ENCODE measurements around the gene MRPS31.
A peak's percentile ranks its signal among the peaks of the same experiment; 100 is the strongest.

The MRPS31 gene

GRCh38 chr13:40814803-40815202, 43.8 kb upstream of the MRPS31 start:
- no peak overlapping the region for H3K27ac ChIP-seq (ENCODE audit: low read length)
- no peaks in the 10 kb centered on the region for H4K20me1 ChIP-seq (ENCODE audit: insufficient read depth, low read length)
- H3K9ac ChIP-seq (ENCODE audit: low read length) = no peak overlapping the region
- H3K9me2 ChIP-seq (replicated peaks; ENCODE audit: insufficient read depth, low read length) = no peaks in the 10 kb centered on the region
- no peaks in the 10 kb centered on the region for H3K36me3 ChIP-seq (replicated peaks; ENCODE audit: insufficient read depth, low read length)
- H3K9me3 ChIP-seq (replicated peaks; ENCODE audit: insufficient read depth, low read length) = no peaks in the 10 kb centered on the region
- no peaks in the 10 kb centered on the region for H3K79me2 ChIP-seq (ENCODE audit: low read length)
- no peak for DNase-seq
- no peak overlapping the region for H3K4me3 ChIP-seq (ENCODE audit: low read length)
- H3K4me2 ChIP-seq (ENCODE audit: low read depth, low read length) = no peak overlapping the region
- no peak overlapping the region for H2AFZ ChIP-seq (ENCODE audit: low read length)
- TF ChIP-seq EZH2phosphoT487 (IDR thresholded peaks at IDR 0.05; ENCODE audit: low read length) (no peak), CTCF (IDR thresholded peaks at IDR 0.05; ENCODE audit: low read length) (no peak), EZH2 (optimal IDR thresholded peaks at IDR 0.05; ENCODE audit: low read depth, low read length) (no peak)
- H3K4me1 ChIP-seq (ENCODE audit: low read length) = peaks cover 10% of the 10 kb centered on the region
- H3K27me3 ChIP-seq (replicated peaks; ENCODE audit: insufficient read depth, low read length) = no peaks in the 10 kb centered on the region
- H3F3A ChIP-seq (ENCODE audit: insufficient read depth, low read length) = 0 out of 2 replicates have a peak, but pooled peaks cover 3% of the 10 kb centered on the region

GRCh38 chr13:40813667-40814454, 42.9 kb upstream of the MRPS31 start:
- Histone ChIP-seq H3K27me3 (replicated peaks; ENCODE audit: insufficient read depth, low read length) (no peaks in the 10 kb centered on the region), H2AFZ (ENCODE audit: low read length) (peak overlapping the region; percentile 35; the same call in 1 of the 2 replicates), H3K9me2 (replicated peaks; ENCODE audit: insufficient read depth, low read length) (no peaks in the 10 kb centered on the region), H3K4me3 (ENCODE audit: low read length) (no peak overlapping the region), H3K9me3 (replicated peaks; ENCODE audit: insufficient read depth, low read length) (no peaks in the 10 kb centered on the region), H4K20me1 (ENCODE audit: insufficient read depth, low read length) (no peaks in the 10 kb centered on the region), H3K36me3 (replicated peaks; ENCODE audit: insufficient read depth, low read length) (no peaks in the 10 kb centered on the region), H3K4me1 (ENCODE audit: low read length) (peaks cover 10% of the 10 kb centered on the region), H3K4me2 (ENCODE audit: low read depth, low read length) (no peak overlapping the region), H3K9ac (ENCODE audit: low read length) (no peak overlapping the region), H3K27ac (ENCODE audit: low read length) (peak overlapping the region; percentile 54), H3K79me2 (ENCODE audit: low read length) (no peaks in the 10 kb centered on the region), H3F3A (ENCODE audit: insufficient read depth, low read length) (0 out of 2 replicates have a peak, but pooled peaks cover 3% of the 10 kb centered on the region)
- TF ChIP-seq EZH2 (optimal IDR thresholded peaks at IDR 0.05; ENCODE audit: low read depth, low read length) = no peak
- TF ChIP-seq CTCF (IDR thresholded peaks at IDR 0.05; ENCODE audit: low read length) = peak; percentile 55
- peak; percentile 47 for DNase-seq

GRCh38 chr13:40812724-40813445, 41.9 kb upstream of the MRPS31 start:
- TF ChIP-seq EZH2 (optimal IDR thresholded peaks at IDR 0.05; ENCODE audit: low read depth, low read length) = no peak
- TF ChIP-seq EZH2phosphoT487 (IDR thresholded peaks at IDR 0.05; ENCODE audit: low read length) = no peak
- TF ChIP-seq CTCF (IDR thresholded peaks at IDR 0.05; ENCODE audit: low read length) = no peak
- Histone ChIP-seq H3K9me3 (replicated peaks; ENCODE audit: insufficient read depth, low read length) (no peaks in the 10 kb centered on the region), H3K79me2 (ENCODE audit: low read length) (no peaks in the 10 kb centered on the region), H2AFZ (ENCODE audit: low read length) (no peak overlapping the region), H3K36me3 (replicated peaks; ENCODE audit: insufficient read depth, low read length) (no peaks in the 10 kb centered on the region), H3F3A (ENCODE audit: insufficient read depth, low read length) (0 out of 2 replicates have a peak, but pooled peaks cover 3% of the 10 kb centered on the region), H4K20me1 (ENCODE audit: insufficient read depth, low read length) (no peaks in the 10 kb centered on the region), H3K4me2 (ENCODE audit: low read depth, low read length) (no peak overlapping the region), H3K4me1 (ENCODE audit: low read length) (peaks cover 10% of the 10 kb centered on the region), H3K9me2 (replicated peaks; ENCODE audit: insufficient read depth, low read length) (no peaks in the 10 kb centered on the region), H3K27ac (ENCODE audit: low read length) (peak overlapping the region; percentile 54), H3K9ac (ENCODE audit: low read length) (no peak overlapping the region), H3K4me3 (ENCODE audit: low read length) (no peak overlapping the region), H3K27me3 (replicated peaks; ENCODE audit: insufficient read depth, low read length) (no peaks in the 10 kb centered on the region)
- no peak for DNase-seq
